Right forelimb (tissue), 1 donor: Measurements from ENCODE around the gene LACTB.

ENCODE experiments used
- DNase-seq: peaks from one replicate; pipeline ENCODE4 v3.0.0-alpha.2; 2018

The LACTB gene, protein sequence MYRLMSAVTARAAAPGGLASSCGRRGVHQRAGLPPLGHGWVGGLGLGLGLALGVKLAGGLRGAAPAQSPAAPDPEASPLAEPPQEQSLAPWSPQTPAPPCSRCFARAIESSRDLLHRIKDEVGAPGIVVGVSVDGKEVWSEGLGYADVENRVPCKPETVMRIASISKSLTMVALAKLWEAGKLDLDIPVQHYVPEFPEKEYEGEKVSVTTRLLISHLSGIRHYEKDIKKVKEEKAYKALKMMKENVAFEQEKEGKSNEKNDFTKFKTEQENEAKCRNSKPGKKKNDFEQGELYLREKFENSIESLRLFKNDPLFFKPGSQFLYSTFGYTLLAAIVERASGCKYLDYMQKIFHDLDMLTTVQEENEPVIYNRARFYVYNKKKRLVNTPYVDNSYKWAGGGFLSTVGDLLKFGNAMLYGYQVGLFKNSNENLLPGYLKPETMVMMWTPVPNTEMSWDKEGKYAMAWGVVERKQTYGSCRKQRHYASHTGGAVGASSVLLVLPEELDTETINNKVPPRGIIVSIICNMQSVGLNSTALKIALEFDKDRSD

GRCh38 chr15:63121382-63122001 is at the start of gene LACTB:
LACTB (plus strand) TSS chr15:63121861; CDS start chr15:63121872, 11 bp downstream.
- peak; percentile 93 for DNase-seq

DNA sequence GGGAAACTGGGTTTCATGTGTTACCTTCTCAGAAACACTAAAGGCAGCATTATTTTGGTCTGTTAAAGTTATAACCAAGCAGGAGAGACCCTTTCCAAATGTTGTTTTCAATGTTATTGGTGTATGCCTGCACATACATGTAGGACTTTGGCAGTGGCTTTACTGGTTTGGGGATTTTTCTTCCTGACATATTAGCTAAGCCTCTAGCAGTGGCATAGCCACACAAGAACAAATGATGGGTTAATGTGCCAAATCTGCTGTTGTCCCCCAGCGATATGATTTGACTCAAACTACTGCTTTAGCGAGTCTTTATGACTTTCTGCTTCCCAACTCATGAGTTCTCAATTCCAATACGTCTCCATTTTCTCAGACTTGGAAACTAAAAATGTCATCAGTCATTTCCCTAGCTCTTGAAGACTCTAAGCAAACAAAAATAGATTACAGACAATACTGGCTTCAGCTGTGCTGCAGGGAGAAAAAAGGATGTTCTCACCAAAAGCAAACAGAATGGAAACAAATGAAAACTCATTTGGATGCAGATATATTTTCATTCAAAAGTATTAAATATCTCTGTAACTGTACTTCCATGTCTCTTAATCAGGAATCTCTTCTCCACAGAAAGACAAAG is 49.5 kb upstream of the LACTB start:
- DNase-seq = no peak

- DNase-seq = no peak
These were observed 48.8 kb upstream of the LACTB start for GRCh38 chr15:63072809-63073277.

DNA sequence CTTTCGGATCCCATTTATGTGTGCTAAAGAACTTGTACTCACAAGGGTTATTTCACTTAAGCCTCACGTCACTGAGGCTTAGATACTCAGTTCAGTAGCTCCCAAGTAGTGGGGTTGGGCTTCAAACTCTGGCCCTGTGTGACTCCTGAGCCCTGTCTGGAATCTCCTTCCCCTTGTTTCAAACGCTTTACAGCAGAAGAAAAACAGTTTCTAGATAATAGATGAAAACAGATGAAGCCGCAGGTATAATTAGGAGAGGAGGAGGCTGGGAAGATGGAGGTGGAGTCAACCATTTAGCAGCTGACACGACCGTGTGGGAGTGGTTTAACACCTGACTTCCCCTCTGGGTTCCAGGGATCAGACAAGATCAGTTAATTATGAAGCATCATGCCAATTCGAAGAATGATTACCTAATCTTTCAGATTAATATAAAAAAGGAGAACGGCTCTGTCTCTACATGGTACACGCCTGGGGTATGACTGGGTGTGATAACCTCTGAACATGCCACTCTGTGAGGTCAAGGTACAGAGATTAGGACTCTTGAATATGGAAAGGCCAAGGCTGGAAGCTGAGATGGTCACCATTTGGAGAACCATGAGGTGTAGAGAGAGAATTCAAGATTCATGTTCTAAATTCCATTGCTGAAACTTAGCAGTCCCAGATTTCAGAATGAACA is 48.0 kb upstream of the LACTB start:
- DNase-seq = no peak

DNA sequence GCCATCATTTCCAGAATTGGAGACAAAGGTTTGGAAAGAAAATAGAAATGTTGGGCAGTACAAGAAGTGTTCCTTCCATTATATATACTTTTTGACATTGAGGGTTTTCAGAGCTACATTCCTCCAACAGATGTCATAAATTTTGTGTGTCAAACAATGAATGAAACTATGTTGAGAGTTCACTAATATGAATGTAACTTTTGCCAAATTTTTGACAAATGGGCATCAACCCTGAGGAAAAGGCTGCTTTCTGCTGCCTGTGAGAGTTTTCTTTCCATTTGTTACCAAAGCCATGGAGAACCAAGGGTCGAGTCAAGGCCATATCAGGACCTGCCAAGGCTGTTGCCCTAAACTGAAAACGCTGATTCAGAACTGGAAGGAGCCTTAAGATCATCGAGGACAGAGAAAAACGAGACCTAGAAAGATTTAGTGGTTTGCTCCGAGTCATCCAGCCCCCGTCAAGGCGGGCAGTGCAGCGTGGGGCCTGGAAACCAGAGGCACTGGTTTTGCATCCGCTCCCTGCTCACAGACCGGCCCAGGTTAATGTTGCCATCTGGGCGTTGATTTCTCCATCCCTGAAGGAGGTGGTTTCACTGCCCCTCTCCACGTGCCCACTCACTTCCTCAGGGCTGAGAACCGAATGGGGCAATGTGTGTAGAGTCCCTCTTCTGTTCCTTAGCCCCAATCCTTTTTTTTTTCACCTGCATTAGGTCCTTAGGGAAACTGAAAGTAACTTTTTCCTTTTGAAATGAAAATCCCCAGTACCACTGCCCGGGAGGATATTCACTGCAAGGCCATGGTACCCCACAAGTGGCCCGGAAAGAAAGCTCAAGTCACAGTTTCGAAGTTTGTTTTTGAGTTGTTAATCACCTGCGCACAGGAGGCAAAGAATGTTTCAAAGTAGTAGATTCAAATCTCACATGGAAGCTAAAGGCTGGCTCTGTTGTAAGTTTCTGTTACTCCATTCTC is 46.4 kb upstream of the LACTB start:
- DNase-seq = no peak

DNA sequence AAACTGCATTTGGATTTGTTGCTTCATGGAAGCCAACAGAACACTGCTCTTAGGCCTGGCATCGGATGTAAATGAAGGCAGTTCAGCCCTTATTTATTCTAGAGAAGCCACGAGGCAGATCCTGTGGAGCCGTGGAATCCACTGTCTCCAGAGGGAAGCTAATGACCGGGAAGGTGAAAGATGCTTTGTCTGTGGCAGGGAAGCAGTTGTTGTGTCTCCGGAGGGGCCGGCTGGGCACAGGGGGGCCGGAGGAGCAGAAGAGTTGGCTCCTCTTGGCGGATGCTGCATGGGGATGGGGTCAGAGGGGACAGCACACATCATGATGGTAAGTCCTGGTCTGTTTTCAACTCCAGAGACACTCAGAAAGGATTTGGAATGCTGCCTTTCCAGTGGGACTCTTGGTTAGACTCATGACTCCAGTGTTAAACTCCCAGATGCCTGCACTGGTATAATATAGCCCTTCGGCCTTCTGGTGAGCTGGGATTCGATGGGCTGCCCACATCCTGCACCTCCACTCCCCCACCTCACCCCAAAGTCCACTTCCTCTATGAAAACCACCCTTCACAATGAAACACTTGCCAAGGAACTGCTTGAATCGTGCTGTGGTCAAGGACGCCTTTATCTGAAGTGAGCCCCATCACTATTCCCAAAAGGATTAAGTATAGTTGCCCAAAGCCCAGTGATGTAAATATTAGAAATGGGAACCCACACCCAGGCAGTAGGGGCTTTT is 45.5 kb upstream of the LACTB start:
- no peak for DNase-seq

GRCh38 chr15:63076714-63077046 is 45.0 kb upstream of the LACTB start:
- DNase-seq = no peak

DNA sequence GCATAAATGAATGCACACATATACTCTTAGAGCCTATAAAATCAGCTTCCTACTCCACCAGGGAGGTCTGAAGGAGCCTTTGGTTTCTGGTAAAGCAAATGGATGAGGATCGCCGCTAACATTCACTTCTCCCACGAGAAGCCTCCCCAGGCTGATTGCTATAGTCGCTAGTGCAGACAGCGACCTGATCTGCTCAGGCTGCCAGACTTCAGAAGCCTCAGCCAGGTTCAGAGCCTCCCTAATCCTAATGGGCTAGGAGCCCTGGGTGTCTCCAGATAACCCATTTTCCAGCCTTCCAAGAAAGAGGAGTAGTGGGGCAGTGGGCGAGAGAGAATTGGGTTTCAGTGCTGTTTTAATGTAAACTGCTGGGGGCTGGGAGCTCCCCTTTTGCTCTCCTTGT is 43.7 kb upstream of the LACTB start:
- no peak for DNase-seq

GRCh38 chr15:63079947-63080626 is 41.6 kb upstream of the LACTB start:
- no peak for DNase-seq

GRCh38 chr15:63080634-63081250 is 40.9 kb upstream of the LACTB start:
- no peak for DNase-seq

DNA sequence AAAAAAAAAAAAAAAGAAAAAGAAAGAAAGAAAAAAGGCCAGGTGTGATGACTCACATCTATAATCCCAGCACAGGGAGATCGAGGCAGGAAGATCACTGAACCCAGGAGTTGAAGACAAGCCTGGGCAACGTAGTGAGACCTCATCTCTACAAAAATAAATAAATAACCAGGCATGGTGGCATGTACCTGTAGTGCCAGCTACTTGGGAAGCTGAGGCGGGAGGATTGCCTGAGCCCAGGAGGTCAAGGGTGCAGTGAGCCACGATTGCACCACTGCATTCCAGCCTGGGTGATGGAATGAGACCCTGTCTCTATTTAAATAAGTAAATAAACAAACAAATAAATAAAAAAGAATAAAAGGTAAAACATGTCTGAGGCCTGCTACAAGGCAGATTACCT is 39.3 kb upstream of the LACTB start:
- DNase-seq = no peak

GRCh38 chr15:63083044-63083443 is 38.6 kb upstream of the LACTB start:
- DNase-seq = no peak

DNA sequence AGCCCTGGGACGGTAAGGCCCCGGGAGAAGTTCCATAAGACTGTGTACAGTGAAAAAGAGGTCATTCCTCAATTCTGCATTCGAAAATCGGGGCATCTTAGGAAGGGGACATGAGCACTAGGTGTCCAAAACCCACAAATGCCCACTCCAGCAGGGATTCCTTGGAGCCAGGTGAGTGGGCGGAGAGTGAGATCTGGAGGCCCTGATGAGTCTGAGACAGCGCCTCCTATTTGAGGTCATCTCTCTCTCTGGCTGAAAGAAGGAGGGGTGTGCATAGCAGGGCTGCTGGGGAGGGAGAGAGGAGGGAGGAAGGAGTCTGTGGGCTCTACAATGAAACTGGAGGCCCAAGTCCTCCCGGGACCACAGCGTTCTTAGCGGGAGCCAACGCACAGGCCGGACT is 38.1 kb upstream of the LACTB start:
- DNase-seq = no peak

GRCh38 chr15:63084806-63085205 is 36.9 kb upstream of the LACTB start:
- no peak for DNase-seq

- DNase-seq = no peak
These were observed 36.4 kb upstream of the LACTB start for GRCh38 chr15:63085289-63085688.

DNA sequence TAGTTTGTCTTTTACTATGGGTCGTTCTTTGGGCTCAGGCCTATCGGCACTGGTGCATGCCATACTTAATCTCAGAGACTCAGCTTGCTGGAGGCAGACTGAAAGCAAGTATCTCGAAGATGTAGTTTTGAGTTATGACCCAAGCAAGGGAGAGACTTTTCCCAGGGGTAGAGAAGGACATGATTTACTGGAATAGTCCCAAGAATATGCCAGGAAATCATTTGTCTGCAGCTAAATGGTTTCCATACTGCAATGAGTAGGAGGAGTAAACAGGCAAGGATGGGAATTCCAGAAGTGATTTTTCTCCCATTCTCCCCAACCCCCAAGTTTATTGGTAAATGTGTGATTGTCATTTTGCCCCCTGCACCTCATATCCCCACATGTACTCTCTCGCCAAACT is 35.4 kb upstream of the LACTB start:
- DNase-seq = no peak

GRCh38 chr15:63086947-63087346 is 34.7 kb upstream of the LACTB start:
- DNase-seq = peak; percentile 41

GRCh38 chr15:63088533-63089245 is 33.0 kb upstream of the LACTB start:
- DNase-seq = no peak

DNA sequence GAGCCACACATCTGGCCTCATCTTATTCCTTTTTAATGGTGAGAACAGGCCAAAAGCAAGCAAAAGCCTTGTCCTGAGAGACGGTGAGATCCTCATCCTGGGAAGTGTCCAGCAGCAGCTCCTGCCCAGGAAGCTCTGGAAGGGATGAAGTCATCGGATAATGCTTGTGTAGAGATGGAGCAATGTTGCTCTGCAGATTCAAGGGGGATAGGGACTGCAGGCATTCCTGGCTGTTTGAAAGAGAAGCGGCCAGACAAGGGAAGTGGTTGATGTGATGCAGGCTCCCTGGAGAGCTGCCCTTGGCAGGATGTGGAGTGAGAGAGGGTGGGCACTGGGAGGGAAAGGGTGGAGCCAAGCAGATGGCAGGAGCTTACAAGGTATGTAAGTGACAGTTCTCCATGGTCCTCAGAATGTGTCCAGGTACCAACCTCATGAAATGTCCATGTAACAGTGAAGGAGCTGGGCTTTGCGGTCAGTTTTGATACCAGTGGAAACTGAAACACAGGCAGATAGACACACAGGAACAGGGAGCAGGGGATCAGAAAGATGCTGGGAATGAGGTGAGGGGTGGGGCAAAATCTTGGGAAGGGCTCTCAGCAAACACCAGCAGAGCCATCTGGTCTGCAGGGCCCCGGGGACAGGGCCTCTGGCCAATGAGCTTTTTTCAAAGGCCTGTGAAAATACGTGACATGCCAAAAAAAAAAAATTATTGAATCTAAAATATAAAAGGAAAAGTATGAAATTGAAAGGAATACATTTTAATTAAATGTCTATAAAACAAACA is 32.2 kb upstream of the LACTB start:
- peak; percentile 65 for DNase-seq
